ENCODE measurements around the gene STIP1.

Gene STIP1

GRCh38 chr11:64224891-64225607, 39.1 kb downstream of the STIP1 start:
- DNase-seq: no peak

- DNase-seq: peak; percentile 91
These were observed 39.9 kb downstream of the STIP1 start, which contains the start of the genes NUDT22 and TRPT1 for GRCh38 chr11:64225608-64226506. Gene NUDT22, plus strand, starts transcription at chr11:64226274. Its CDS starts 379 bp downstream, at chr11:64226653. Gene TRPT1, minus strand, starts transcription at chr11:64226186. Its CDS starts 326 bp downstream, at chr11:64225860.

- DNase-seq: peak; percentile 49
These were observed 40.6 kb downstream of the STIP1 start for GRCh38 chr11:64226507-64227051.

- DNase-seq: no peak
These were observed 41.5 kb downstream of the STIP1 start for GRCh38 chr11:64227405-64227956.

- DNase-seq: no peak
These were observed 43.2 kb downstream of the STIP1 start for GRCh38 chr11:64229090-64229743.

GRCh38 chr11:64229744-64230170, 43.8 kb downstream of the STIP1 start:
- DNase-seq: no peak

- DNase-seq: peak; percentile 97
These were observed 44.4 kb downstream of the STIP1 start, which contains the start of gene DNAJC4 for GRCh38 chr11:64230171-64230984. Gene DNAJC4, plus strand, starts transcription at chr11:64230548. Its CDS starts 307 bp downstream, at chr11:64230855.

GRCh38 chr11:64230985-64231365, 45.0 kb downstream of the STIP1 start:
- DNase-seq: no peak

GRCh38 chr11:64231546-64231945, 45.6 kb downstream of the STIP1 start:
- DNase-seq: no peak

GRCh38 chr11:64232182-64232966, 46.4 kb downstream of the STIP1 start:
- no peak for DNase-seq

GRCh38 chr11:64232967-64233315, 47.0 kb downstream of the STIP1 start:
- no peak for DNase-seq

- peak; percentile 76 for DNase-seq
These were observed 48.1 kb downstream of the STIP1 start, which contains the start of gene VEGFB for GRCh38 chr11:64233913-64234586. Gene VEGFB, plus strand, starts transcription at chr11:64234584. Its CDS starts 250 bp downstream, at chr11:64234834.

GRCh38 chr11:64234647-64235379, 48.8 kb downstream of the STIP1 start:
- peak; percentile 53 for DNase-seq

GRCh38 chr11:64235437-64236161, 49.6 kb downstream of the STIP1 start:
- no peak for DNase-seq

- no peak for DNase-seq
These were observed 51.5 kb downstream of the STIP1 start for GRCh38 chr11:64237484-64237951.

GRCh38 chr11:64238076-64238475, 52.1 kb downstream of the STIP1 start:
- DNase-seq: no peak

- no peak for DNase-seq
These were observed 53.0 kb downstream of the STIP1 start for GRCh38 chr11:64238999-64239398.

GRCh38 chr11:64239662-64240434, 53.9 kb downstream of the STIP1 start:
- DNase-seq: no peak

Data from NCI-H82 (cell line).